H9 (cell line): ENCODE data around the gene ANKRD34B. TPM values are rescaled to one million over a fixed set of nuclear protein-coding genes. Genes with fewer than 3 reads are reported as not detected.

Source experiments
- DNase-seq: peaks from one replicate; pipeline ENCODE4 v3.0.0-alpha.2; 2017
- H2AFZ ChIP-seq: one replicate; pipeline ENCODE4 v1.6.1; 2013; ENCODE audit warnings: mild to moderate bottlenecking, low read length, control low read depth, moderate library complexity
- H2AK5ac ChIP-seq: 2 replicates; pipeline ENCODE4 v1.6.1; 2013; ENCODE audit warnings: low read length, control low read depth, mixed read lengths; ENCODE audit not compliant: insufficient read length
- H2BK120ac ChIP-seq: one replicate; pipeline ENCODE4 v1.6.1; 2013; ENCODE audit warnings: low read depth, mild to moderate bottlenecking, low read length, control low read depth, inconsistent platforms; ENCODE audit not compliant: poor library complexity, severe bottlenecking
- H2BK12ac ChIP-seq: 2 replicates; pipeline ENCODE4 v1.6.1; 2013; ENCODE audit warnings: low read length, control low read depth, mixed read lengths, low read depth; ENCODE audit not compliant: insufficient read length
- H2BK15ac ChIP-seq: 2 replicates; pipeline ENCODE4 v1.6.1; 2013; ENCODE audit warnings: low read depth, low read length, control low read depth
- H2BK20ac ChIP-seq: one replicate; pipeline ENCODE4 v1.6.1; 2013; ENCODE audit warnings: low read depth, mild to moderate bottlenecking, low read length, control low read depth, inconsistent platforms; ENCODE audit not compliant: poor library complexity, severe bottlenecking
- H2BK5ac ChIP-seq: 2 replicates; pipeline ENCODE4 v1.6.1; 2013; ENCODE audit warnings: low read length, control low read depth, mixed read lengths; ENCODE audit not compliant: insufficient read length
- H3K14ac ChIP-seq: 2 replicates; pipeline ENCODE4 v1.6.1; 2013; ENCODE audit warnings: low read length, control low read depth; ENCODE audit not compliant: insufficient read depth
- H3K18ac ChIP-seq: 2 replicates; pipeline ENCODE4 v1.6.1; 2013; ENCODE audit warnings: low read depth, mild to moderate bottlenecking, mixed read lengths, low read length, control low read depth; ENCODE audit not compliant: insufficient read length
- H3K23ac ChIP-seq: 2 replicates; pipeline ENCODE4 v1.6.1; 2013; ENCODE audit warnings: low read length, control low read depth, mixed read lengths, low read depth; ENCODE audit not compliant: insufficient read length
- H3K23me2 ChIP-seq: 2 replicates; pipeline ENCODE4 v1.6.1; 2013; ENCODE audit warnings: low read depth, mild to moderate bottlenecking, mixed read lengths, low read length, control low read depth; ENCODE audit not compliant: insufficient read length, poor library complexity, severe bottlenecking
- H3K27ac ChIP-seq: 2 replicates; pipeline ENCODE4 v1.5.1; 2013; ENCODE audit warnings: low read length, control low read depth, mixed read lengths, low read depth; ENCODE audit not compliant: insufficient read length
- H3K27me3 ChIP-seq: 2 replicates; pipeline ENCODE4 v1.6.1; 2013; ENCODE audit warnings: low read length, control low read depth, inconsistent platforms; ENCODE audit not compliant: insufficient read depth
- H3K4ac ChIP-seq: 2 replicates; pipeline ENCODE4 v1.6.1; 2013; ENCODE audit warnings: low read depth, mild to moderate bottlenecking, control low read depth, inconsistent platforms, low read length, moderate library complexity
- H3K4me1 ChIP-seq: 2 replicates; pipeline ENCODE4 v1.6.1; 2013; ENCODE audit warnings: low read length, control low read depth, inconsistent platforms; ENCODE audit not compliant: insufficient read depth
- H3K4me2 ChIP-seq: 2 replicates; pipeline ENCODE4 v1.6.1; 2013; ENCODE audit warnings: low read length, control low read depth, mixed read lengths; ENCODE audit not compliant: insufficient read length, insufficient read depth
- H3K56ac ChIP-seq: 2 replicates; pipeline ENCODE4 v1.6.1; 2013; ENCODE audit warnings: low read depth, mild to moderate bottlenecking, mixed read lengths, low read length, control low read depth; ENCODE audit not compliant: insufficient read length
- H3K79me1 ChIP-seq: 2 replicates; pipeline ENCODE4 v1.6.1; 2013; ENCODE audit warnings: low read depth, mild to moderate bottlenecking, moderate library complexity, low read length, control low read depth, inconsistent platforms; ENCODE audit not compliant: insufficient read depth, poor library complexity, severe bottlenecking
- H3K79me2 ChIP-seq: 2 replicates; pipeline ENCODE4 v1.6.1; 2013; ENCODE audit warnings: low read length, control low read depth, inconsistent platforms; ENCODE audit not compliant: insufficient read depth
- H3K9ac ChIP-seq: 2 replicates; pipeline ENCODE4 v1.6.1; 2013; ENCODE audit warnings: low read length, control low read depth, mixed read lengths; ENCODE audit not compliant: insufficient read length; ENCODE audit errors: extremely low read depth
- H3K9me3 ChIP-seq: one replicate; pipeline ENCODE4 v1.6.1; 2013; ENCODE audit warnings: low read depth, low read length, inconsistent platforms; ENCODE audit not compliant: control insufficient read depth
- H3T11ph ChIP-seq: one replicate; pipeline ENCODE4 v1.6.1; 2013; ENCODE audit warnings: mild to moderate bottlenecking, low read length, control low read depth, inconsistent platforms
- H4K20me1 ChIP-seq: one replicate; pipeline ENCODE4 v1.6.1; 2013; ENCODE audit not compliant: control insufficient read depth, insufficient read length, insufficient read depth
- H4K5ac ChIP-seq: 2 replicates; pipeline ENCODE4 v1.6.1; 2013; ENCODE audit warnings: low read depth, mild to moderate bottlenecking, mixed read lengths, low read length, control low read depth; ENCODE audit not compliant: insufficient read length
- H4K8ac ChIP-seq: replicated peaks from 2 replicates; pipeline ENCODE4 v1.6.1; 2013; ENCODE audit warnings: low read length, control low read depth, mixed read lengths, low read depth; ENCODE audit not compliant: insufficient read length
- H4K91ac ChIP-seq: 2 replicates; pipeline ENCODE4 v1.6.1; 2013; ENCODE audit warnings: low read depth, mild to moderate bottlenecking, moderate library complexity, mixed read lengths, low read length, control low read depth; ENCODE audit not compliant: insufficient read length
- H3K27ac Mint-ChIP-seq, 3 experiments: 2 replicates in 2 of 3; 3 replicates in 1 of 3; pipeline ENCODE4 v1.8.0; 2020 to 2021; ENCODE audit warnings: mixed read lengths in 3 of 3, mild to moderate bottlenecking in 1 of 3, moderate library complexity in 1 of 3
- H3K27me3 Mint-ChIP-seq: 2 replicates; pipeline ENCODE4 v1.8.0; 2021; ENCODE audit warnings: low read depth, mild to moderate bottlenecking, moderate library complexity, mixed read lengths
- H3K36me3 Mint-ChIP-seq, 3 experiments: 2 replicates in 2 of 3; 3 replicates in 1 of 3; pipeline ENCODE4 v1.8.0; 2020 to 2021; ENCODE audit warnings: low read depth in 3 of 3, mixed read lengths in 3 of 3; ENCODE audit not compliant: insufficient read depth in 1 of 3
- H3K4me1 Mint-ChIP-seq, 2 experiments: 2 replicates each; pipeline ENCODE4 v1.8.0; 2020; ENCODE audit warnings: mixed read lengths in 2 of 2
- H3K4me3 Mint-ChIP-seq, 2 experiments: 2 replicates in 1 of 2; 3 replicates in 1 of 2; pipeline ENCODE4 v1.8.0; 2020 to 2021; ENCODE audit warnings: mild to moderate bottlenecking in 2 of 2, mixed read lengths in 2 of 2, moderate library complexity in 1 of 2
- H3K9me3 Mint-ChIP-seq, 2 experiments: 2 replicates in 1 of 2; 3 replicates in 1 of 2; pipeline ENCODE4 v1.8.0; 2020; ENCODE audit warnings: mild to moderate bottlenecking in 2 of 2, mixed read lengths in 2 of 2, moderate library complexity in 1 of 2
- CTCF ChIP-seq: fragments of 200-600 bp; sonication (generic); conservative IDR thresholded peaks from 3 replicates; pipeline ENCODE4 v1.8.0; 2021; ENCODE audit warnings: antibody characterized with exemption, mild to moderate bottlenecking
- total RNA-seq: library from RNA; stranded (reverse); gene quantifications from 2 replicates; pipeline ENCODE4 v1.2.1, GENCODE V29; 2021

Gene ANKRD34B
- total RNA-seq, 1 experiment from 2014 or later: 0.72 TPM

- Histone ChIP-seq H2BK120ac (no peak overlapping the region), H2BK12ac (no peak overlapping the region), H4K8ac (no peak overlapping the region), H2BK5ac (no peak overlapping the region), H3K27me3 (no peaks in the 10 kb centered on the region), H3K23me2 (no peaks in the 10 kb centered on the region), H3K9me3 (no peaks in the 10 kb centered on the region), H3K27ac (no peak overlapping the region), H3T11ph (no peak overlapping the region), H4K5ac (no peak overlapping the region), H3K79me1 (no peaks in the 10 kb centered on the region), H3K9ac (no peak overlapping the region), H2BK20ac (no peak overlapping the region), H3K23ac (no peak overlapping the region), H3K4me1 (no peaks in the 10 kb centered on the region), H2AK5ac (no peak overlapping the region), H3K56ac (no peak overlapping the region), H3K14ac (no peak overlapping the region), H3K18ac (no peak overlapping the region), H2BK15ac (no peak overlapping the region), H3K4me2 (no peak overlapping the region), H3K79me2 (no peaks in the 10 kb centered on the region), H4K20me1 (no peaks in the 10 kb centered on the region), H3K4ac (no peak overlapping the region), H4K91ac (no peak overlapping the region), H2AFZ (no peak overlapping the region)
- Mint-ChIP-seq H3K27ac (no peak overlapping the region), H3K27me3 (no peaks in the 10 kb centered on the region), H3K36me3 (no peaks in the 10 kb centered on the region; a peak in 1 of 7 replicates), H3K4me1 (no peaks in the 10 kb centered on the region), H3K9me3 (peaks cover 0 to 6% of the 10 kb centered on the region in 2 experiments; a peak in 3 of 5 replicates), H3K4me3 (no peak overlapping the region)
- DNase-seq: no peak
- TF ChIP-seq CTCF: no peak
Measured at GRCh38 chr5:80607832-80608231, 37.8 kb upstream of the ANKRD34B start.
